NCI-H128 (cell line): ENCODE data around the gene SEC11A.

ENCODE experiments used
- DNase-seq: peaks from one replicate; lab custom pipeline; 2025; ENCODE audit not compliant: unreplicated experiment; lab: John Stamatoyannopoulos, UW

Gene SEC11A

GRCh38 chr15:84685304-84685703 lies 30.6 kb downstream of the SEC11A start:
- DNase-seq = no peak

- no peak for DNase-seq
Measured at GRCh38 chr15:84684092-84684491, 31.8 kb downstream of the SEC11A start.

- no peak for DNase-seq
Measured at GRCh38 chr15:84681831-84682230, 34.1 kb downstream of the SEC11A start.

GRCh38 chr15:84671211-84671610 lies 44.7 kb downstream of the SEC11A start:
- DNase-seq = no peak

GRCh38 chr15:84669726-84670125 lies 46.2 kb downstream of the SEC11A start:
- no peak for DNase-seq

- DNase-seq = no peak
Measured at GRCh38 chr15:84668221-84668982, 47.5 kb downstream of the SEC11A start.

- no peak for DNase-seq
Measured at GRCh38 chr15:84666373-84666772, 49.6 kb downstream of the SEC11A start.

- DNase-seq = no peak
Measured at GRCh38 chr15:84661001-84661400, 54.9 kb downstream of the SEC11A start.

- no peak for DNase-seq
Measured at GRCh38 chr15:84659904-84660781, 55.8 kb downstream of the SEC11A start.

GRCh38 chr15:84658788-84659411 lies 57.0 kb downstream of the SEC11A start:
- DNase-seq = no peak

GRCh38 chr15:84658080-84658787 lies 57.7 kb downstream of the SEC11A start, which contains the start of gene NMB:
Gene NMB (minus strand): TSS chr15:84658199. CDS start chr15:84658152, 47 bp downstream.
- peak; percentile 48 for DNase-seq

GRCh38 chr15:84657748-84658079 lies 58.2 kb downstream of the SEC11A start:
- DNase-seq = no peak

- DNase-seq = no peak
Measured at GRCh38 chr15:84656972-84657371, 59.0 kb downstream of the SEC11A start.

GRCh38 chr15:84654689-84655453 lies 61.1 kb downstream of the SEC11A start:
- DNase-seq = no peak

GRCh38 chr15:84653910-84654688 lies 61.8 kb downstream of the SEC11A start, which contains the start of gene WDR73:
Gene WDR73 (minus strand): TSS chr15:84654283. CDS start chr15:84654274, 9 bp downstream.
- peak; percentile 84 for DNase-seq

- no peak for DNase-seq
Measured at GRCh38 chr15:84653584-84653909, 62.4 kb downstream of the SEC11A start.

GRCh38 chr15:84649706-84650105 lies 66.2 kb downstream of the SEC11A start:
- DNase-seq = no peak

- no peak for DNase-seq
Measured at GRCh38 chr15:84648539-84648938, 67.4 kb downstream of the SEC11A start.

- no peak for DNase-seq
Measured at GRCh38 chr15:84647726-84648125, 68.2 kb downstream of the SEC11A start.

- DNase-seq = no peak
Measured at GRCh38 chr15:84645997-84646396, 69.9 kb downstream of the SEC11A start.
